BE2C (cell line): Measurements from ENCODE around the gene PRC1.

Source experiments
- DNase-seq: peaks from one replicate; pipeline ENCODE4 v3.0.0-alpha.2; 2020
- H3K27me3 ChIP-seq: fragments of 250-450 bp; sonication (Bioruptor Pico); 2 replicates; pipeline ENCODE4 v1.5.1; 2020; ENCODE audit warnings: mild to moderate bottlenecking
- H3K36me3 ChIP-seq: fragments of 250-450 bp; sonication (Bioruptor Pico); 2 replicates; pipeline ENCODE4 v1.5.1; 2020; ENCODE audit warnings: mild to moderate bottlenecking
- H3K4me1 ChIP-seq: fragments of 250-450 bp; sonication (Bioruptor Pico); 2 replicates; pipeline ENCODE4 v1.5.1; 2020
- H3K4me3 ChIP-seq: 2 replicates; pipeline ENCODE4 v1.5.1; 2011; ENCODE audit warnings: low read depth, low read length
- H3K9me3 ChIP-seq: fragments of 250-450 bp; sonication (Bioruptor Pico); 2 replicates; pipeline ENCODE4 v1.5.1; 2020
- TF ChIP-seq, protein P1 (sequence below): IDR thresholded peaks from 2 replicates; pipeline ENCODE4 v1.5.1; 2012; ENCODE audit warnings: mild to moderate bottlenecking, low read depth, low read length

The PRC1 gene

DNA sequence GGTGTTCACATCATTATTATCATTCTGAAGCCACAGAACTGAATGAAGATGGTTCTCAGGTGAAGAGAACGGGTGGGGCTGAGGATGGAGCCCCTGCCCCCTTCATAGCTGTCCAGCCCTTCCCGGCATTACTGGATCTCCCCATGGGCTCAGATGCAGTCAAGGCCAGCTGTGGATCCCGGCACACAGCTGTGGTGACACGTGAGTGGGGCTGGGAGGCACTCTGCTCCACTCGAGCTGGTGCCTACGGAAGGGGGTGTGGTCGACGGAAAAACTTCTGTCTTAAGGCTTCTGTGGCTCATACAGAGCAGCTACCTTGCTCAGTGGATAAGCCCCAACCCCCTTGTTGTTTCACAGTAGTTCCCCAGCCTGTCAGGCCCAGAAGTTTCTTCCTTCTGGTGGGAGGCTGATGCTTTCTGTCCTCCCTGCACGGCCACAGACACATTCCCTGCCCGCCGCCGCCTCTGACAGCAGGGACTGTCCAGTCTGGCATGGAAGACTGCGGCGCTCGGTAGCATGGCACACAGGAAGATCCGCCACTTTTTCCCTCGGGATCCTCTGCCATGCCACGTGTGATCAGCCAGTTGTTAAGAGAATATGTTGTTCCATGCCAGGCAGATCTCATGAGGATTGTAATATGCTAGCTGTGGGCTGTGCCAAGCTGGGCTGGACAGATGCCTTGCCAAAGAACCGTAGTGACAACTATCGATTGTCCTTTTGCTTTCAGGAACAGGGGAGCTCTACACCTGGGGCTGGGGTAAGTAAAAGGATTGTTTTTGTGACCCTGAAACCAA lies 33.8 kb downstream of the PRC1 start:
- H3K9me3 ChIP-seq, result no peaks in the 10 kb centered on the region
- no peaks in the 10 kb centered on the region for H3K27me3 ChIP-seq
- no peak for DNase-seq
- H3K4me1 ChIP-seq, result peaks cover 10% of the 10 kb centered on the region
- H3K4me3 ChIP-seq, result no peak overlapping the region
- H3K36me3 ChIP-seq, result peaks cover 55% of the 10 kb centered on the region
- TF ChIP-seq, protein P1, sequence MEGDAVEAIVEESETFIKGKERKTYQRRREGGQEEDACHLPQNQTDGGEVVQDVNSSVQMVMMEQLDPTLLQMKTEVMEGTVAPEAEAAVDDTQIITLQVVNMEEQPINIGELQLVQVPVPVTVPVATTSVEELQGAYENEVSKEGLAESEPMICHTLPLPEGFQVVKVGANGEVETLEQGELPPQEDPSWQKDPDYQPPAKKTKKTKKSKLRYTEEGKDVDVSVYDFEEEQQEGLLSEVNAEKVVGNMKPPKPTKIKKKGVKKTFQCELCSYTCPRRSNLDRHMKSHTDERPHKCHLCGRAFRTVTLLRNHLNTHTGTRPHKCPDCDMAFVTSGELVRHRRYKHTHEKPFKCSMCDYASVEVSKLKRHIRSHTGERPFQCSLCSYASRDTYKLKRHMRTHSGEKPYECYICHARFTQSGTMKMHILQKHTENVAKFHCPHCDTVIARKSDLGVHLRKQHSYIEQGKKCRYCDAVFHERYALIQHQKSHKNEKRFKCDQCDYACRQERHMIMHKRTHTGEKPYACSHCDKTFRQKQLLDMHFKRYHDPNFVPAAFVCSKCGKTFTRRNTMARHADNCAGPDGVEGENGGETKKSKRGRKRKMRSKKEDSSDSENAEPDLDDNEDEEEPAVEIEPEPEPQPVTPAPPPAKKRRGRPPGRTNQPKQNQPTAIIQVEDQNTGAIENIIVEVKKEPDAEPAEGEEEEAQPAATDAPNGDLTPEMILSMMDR, result no peak

DNA sequence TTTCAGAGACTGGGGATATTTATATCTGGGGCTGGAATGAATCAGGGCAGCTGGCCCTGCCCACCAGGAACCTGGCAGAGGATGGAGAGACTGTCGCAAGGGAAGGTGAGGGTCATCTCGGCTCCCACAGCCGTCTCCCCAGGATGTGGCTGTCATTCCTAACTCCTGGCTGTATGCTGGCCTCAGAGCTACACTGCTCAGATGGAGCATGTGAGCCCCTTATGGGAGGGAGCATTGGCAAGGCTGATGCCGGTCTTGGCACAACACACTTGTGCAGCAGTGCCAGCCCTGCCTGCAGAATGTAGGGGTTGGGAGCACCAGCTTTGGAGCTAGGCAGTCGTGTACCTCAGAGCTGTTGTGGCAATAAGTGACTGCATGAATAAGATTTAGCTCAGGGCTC lies 34.4 kb downstream of the PRC1 start:
- H3K4me1 ChIP-seq, result peaks cover 10% of the 10 kb centered on the region
- H3K4me3 ChIP-seq, result no peak overlapping the region
- DNase-seq, result no peak
- H3K9me3 ChIP-seq, result no peaks in the 10 kb centered on the region
- peaks cover 49% of the 10 kb centered on the region for H3K36me3 ChIP-seq
- no peaks in the 10 kb centered on the region for H3K27me3 ChIP-seq
- TF ChIP-seq, protein P1, result no peak

DNA sequence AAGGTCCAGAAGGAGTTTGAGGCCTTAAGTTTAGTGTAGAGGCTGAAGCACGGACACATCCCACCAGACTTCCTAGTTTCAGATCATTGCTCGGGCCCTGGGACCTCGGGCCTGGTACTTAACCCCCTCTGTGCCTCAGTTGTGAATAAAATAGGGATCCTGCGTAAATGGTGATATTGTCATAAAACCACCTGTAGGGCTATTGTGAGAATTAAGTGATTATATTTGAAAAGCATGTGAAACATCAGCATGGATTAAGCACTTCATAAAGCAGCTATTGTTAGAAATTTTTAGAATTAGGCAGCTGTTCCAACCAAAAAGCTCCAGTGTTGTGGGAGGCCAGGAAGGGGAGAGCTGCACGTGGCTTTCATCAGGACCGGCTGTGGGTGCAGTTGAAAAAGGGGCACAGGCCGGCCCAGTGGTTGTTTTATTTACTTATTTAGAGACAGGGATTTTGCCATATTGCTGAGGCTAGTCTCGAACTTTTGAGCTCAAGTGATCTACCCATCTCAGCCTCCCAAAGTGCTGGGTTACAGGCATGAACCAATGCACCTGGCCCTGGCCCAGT lies 35.2 kb downstream of the PRC1 start:
- Histone ChIP-seq H3K27me3 (no peaks in the 10 kb centered on the region), H3K9me3 (no peaks in the 10 kb centered on the region), H3K4me3 (no peak overlapping the region), H3K36me3 (peaks cover 44% of the 10 kb centered on the region), H3K4me1 (peaks cover 10% of the 10 kb centered on the region)
- TF ChIP-seq, protein P1, result no peak
- no peak for DNase-seq

DNA sequence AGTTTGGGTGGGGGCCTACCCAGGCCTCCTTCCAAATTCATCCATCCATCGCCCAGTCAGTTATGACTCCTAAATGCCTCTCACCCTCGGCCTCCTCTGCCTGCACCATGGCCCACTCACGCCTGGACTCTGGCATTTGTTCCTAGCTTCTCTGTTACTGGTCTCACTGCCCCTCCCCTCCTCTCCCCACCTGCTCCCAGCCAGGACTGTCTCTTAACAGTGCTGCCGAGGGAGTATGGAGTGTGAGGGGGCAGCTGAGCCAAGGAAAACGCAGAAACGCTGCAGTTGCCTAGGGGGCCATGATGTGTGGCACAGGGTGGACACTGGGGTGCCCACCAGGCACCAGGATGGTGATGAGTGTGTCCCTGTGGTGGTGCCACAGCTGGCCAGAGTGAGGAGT lies 36.5 kb downstream of the PRC1 start:
- TF ChIP-seq, protein P1, result no peak
- Histone ChIP-seq H3K27me3 (no peaks in the 10 kb centered on the region), H3K9me3 (no peaks in the 10 kb centered on the region), H3K36me3 (peaks cover 39% of the 10 kb centered on the region), H3K4me3 (peak overlapping the region; percentile 85), H3K4me1 (peaks cover 10% of the 10 kb centered on the region)
- DNase-seq, result no peak

DNA sequence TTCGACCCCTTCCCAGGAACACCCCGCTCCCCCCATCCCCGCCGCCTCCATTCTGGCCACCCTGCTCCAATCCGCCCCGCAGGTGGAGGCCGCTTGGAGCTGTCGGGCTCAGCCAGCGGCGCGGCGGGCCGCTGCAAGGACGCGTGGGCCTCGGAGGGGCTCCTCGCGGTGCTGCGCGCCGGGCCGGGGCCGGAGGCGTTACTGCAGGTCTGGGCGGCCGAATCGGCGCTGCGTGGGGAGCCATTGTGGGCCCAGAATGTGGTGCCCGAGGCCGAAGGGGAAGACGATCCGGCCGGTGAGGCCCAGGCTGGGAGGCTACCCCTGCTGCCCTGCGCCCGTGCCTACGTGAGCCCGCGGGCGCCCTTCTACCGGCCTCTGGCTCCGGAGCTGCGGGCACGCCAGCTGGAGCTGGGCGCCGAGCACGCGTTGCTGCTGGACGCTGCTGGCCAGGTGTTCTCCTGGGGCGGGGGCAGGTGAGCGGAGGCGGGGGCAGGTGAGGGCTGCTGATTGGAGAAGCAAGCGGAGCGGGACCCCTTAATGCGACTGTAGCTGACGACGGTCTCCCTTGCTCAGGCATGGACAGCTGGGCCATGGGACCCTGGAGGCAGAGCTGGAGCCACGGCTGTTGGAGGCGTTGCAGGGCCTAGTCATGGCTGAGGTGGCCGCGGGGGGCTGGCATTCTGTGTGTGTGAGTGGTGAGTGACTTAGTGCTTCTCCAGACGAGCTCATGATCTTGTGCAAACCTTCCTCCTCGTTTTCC lies 37.1 kb downstream of the PRC1 start:
- peak; percentile 53 for DNase-seq
- Histone ChIP-seq H3K36me3 (peaks cover 33% of the 10 kb centered on the region), H3K4me1 (peaks cover 10% of the 10 kb centered on the region), H3K27me3 (no peaks in the 10 kb centered on the region), H3K4me3 (peak overlapping the region; percentile 85), H3K9me3 (no peaks in the 10 kb centered on the region)
- TF ChIP-seq, protein P1, result no peak
